DOHH2 (cell line): ENCODE results near the gene CFAP100.

Experiments
- EZH2phosphoT487 ChIP-seq: fragments of 200-600 bp; sonication (generic); IDR thresholded peaks from 2 replicates; pipeline ENCODE4 v1.6.1; 2017; ENCODE audit warnings: borderline replicate concordance, mild to moderate bottlenecking, antibody characterized with exemption, low read length, moderate library complexity, mixed read lengths
- TF ChIP-seq, protein P1 (sequence below): fragments of 200-600 bp; sonication (generic); IDR thresholded peaks from one replicate; pipeline ENCODE4 v1.5.1; 2014; ENCODE audit warnings: antibody characterized with exemption, mild to moderate bottlenecking, low read depth, low read length; ENCODE audit not compliant: poor library complexity, severe bottlenecking

DNA sequence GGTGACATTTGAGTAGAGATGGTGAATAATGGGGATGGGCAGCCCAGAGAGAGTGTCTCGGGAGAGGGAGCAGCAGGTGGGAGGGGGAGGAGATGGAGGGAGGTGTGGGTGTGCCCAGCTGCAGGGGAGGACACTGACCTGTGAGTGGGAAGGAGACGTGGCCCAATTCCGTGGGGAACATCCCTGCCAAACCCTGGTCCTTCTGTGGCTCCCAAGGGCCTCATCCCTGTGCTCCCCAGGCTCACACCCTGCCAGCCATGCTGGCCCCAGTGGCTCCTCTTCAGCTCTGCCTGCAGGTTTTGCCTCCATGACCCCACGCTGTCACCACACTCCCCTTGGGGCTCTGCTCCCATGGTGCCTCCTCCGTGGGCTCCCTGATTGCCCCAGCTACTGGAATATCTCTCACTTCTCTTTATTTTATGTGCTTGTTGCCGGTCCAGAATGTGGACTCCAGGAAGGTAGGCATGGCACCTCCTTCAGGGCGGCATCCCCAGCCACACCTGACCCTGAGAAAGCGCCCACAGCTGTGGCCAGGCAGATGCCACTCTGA lies 7.0 kb downstream of the CFAP100 start:
- no peak for TF ChIP-seq EZH2phosphoT487
- TF ChIP-seq, protein P1, sequence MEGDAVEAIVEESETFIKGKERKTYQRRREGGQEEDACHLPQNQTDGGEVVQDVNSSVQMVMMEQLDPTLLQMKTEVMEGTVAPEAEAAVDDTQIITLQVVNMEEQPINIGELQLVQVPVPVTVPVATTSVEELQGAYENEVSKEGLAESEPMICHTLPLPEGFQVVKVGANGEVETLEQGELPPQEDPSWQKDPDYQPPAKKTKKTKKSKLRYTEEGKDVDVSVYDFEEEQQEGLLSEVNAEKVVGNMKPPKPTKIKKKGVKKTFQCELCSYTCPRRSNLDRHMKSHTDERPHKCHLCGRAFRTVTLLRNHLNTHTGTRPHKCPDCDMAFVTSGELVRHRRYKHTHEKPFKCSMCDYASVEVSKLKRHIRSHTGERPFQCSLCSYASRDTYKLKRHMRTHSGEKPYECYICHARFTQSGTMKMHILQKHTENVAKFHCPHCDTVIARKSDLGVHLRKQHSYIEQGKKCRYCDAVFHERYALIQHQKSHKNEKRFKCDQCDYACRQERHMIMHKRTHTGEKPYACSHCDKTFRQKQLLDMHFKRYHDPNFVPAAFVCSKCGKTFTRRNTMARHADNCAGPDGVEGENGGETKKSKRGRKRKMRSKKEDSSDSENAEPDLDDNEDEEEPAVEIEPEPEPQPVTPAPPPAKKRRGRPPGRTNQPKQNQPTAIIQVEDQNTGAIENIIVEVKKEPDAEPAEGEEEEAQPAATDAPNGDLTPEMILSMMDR = no peak
